ENCODE data around the gene CCNK.

- no peak for TF ChIP-seq POLR2AphosphoS5 (IDR thresholded peaks at IDR 0.05; ENCODE audit: low read depth, low read length)
- no peak for TF ChIP-seq REST (IDR thresholded peaks at IDR 0.05; ENCODE audit: insufficient read depth in 1 of 2, low read depth in 2 of 2, low read length in 2 of 2)
These were observed 62.2 kb downstream of the CCNK start for GRCh38 chr14:99543370-99543769.

Data from PFSK-1 (cell line).